Measurements from ENCODE around the gene FAM53B. TPM values are rescaled to one million over a fixed set of nuclear protein-coding genes. Genes with fewer than 3 reads are reported as not detected.

FAM53B gene
- total RNA-seq, 2 donors from 2014 or later = 43.3 to 45.2 TPM

GRCh38 chr10:124619802-124620490 lies 124.2 kb downstream of the FAM53B start:
- no peaks in the 10 kb centered on the region for H3K27me3 ChIP-seq
- no peak overlapping the region for H3K9ac ChIP-seq (ENCODE audit: low read depth in 2 of 2, low read length in 2 of 2)
- H3K4me1 ChIP-seq = no peaks in the 10 kb centered on the region
- intact Hi-C loops (cut with DNase I) = no loop called here
- H3K4me3 ChIP-seq = no peak overlapping the region
- no peak for TF ChIP-seq CTCF (IDR thresholded peaks at IDR 0.05)
- no peaks in the 10 kb centered on the region for H3K9me3 ChIP-seq
- DNase-seq = no peak
- no peak overlapping the region for H3K27ac ChIP-seq
- peaks cover 4% of the 10 kb centered on the region for H3K36me3 ChIP-seq

GRCh38 chr10:124619195-124619594 lies 125.0 kb downstream of the FAM53B start:
- Histone ChIP-seq H3K36me3 (peaks cover 4% of the 10 kb centered on the region), H3K4me1 (no peaks in the 10 kb centered on the region), H3K9me3 (no peaks in the 10 kb centered on the region), H3K27ac (no peak overlapping the region), H3K27me3 (no peaks in the 10 kb centered on the region), H3K9ac (ENCODE audit: low read depth in 2 of 2, low read length in 2 of 2) (peak overlapping the region in 1 of 2 donors; percentile 24), H3K4me3 (no peak overlapping the region)
- intact Hi-C loops (cut with DNase I) = no loop called here
- TF ChIP-seq CTCF (IDR thresholded peaks at IDR 0.05) = no peak
- DNase-seq = peak; percentile 39

GRCh38 chr10:124618470-124619073 lies 125.6 kb downstream of the FAM53B start:
- DNase-seq = no peak
- Histone ChIP-seq H3K36me3 (peaks cover 4% of the 10 kb centered on the region), H3K9ac (ENCODE audit: low read depth in 2 of 2, low read length in 2 of 2) (no peak overlapping the region), H3K27ac (no peak overlapping the region), H3K4me3 (no peak overlapping the region), H3K4me1 (no peaks in the 10 kb centered on the region), H3K9me3 (no peaks in the 10 kb centered on the region), H3K27me3 (no peaks in the 10 kb centered on the region)
- intact Hi-C loops (cut with DNase I) = no loop called here
- no peak for TF ChIP-seq CTCF (IDR thresholded peaks at IDR 0.05)

GRCh38 chr10:124616836-124617130 lies 127.4 kb downstream of the FAM53B start:
- no peak overlapping the region for H3K27ac ChIP-seq
- H3K27me3 ChIP-seq = no peaks in the 10 kb centered on the region
- intact Hi-C loops (cut with DNase I) = no loop called here
- H3K9me3 ChIP-seq = no peaks in the 10 kb centered on the region
- no peaks in the 10 kb centered on the region for H3K4me1 ChIP-seq
- peaks cover 4% of the 10 kb centered on the region for H3K36me3 ChIP-seq
- no peak overlapping the region for H3K9ac ChIP-seq (ENCODE audit: low read depth in 2 of 2, low read length in 2 of 2)
- no peak for TF ChIP-seq CTCF (IDR thresholded peaks at IDR 0.05)
- no peak overlapping the region for H3K4me3 ChIP-seq
- no peak for DNase-seq

GRCh38 chr10:124616040-124616835 lies 127.9 kb downstream of the FAM53B start:
- no peak overlapping the region for H3K27ac ChIP-seq
- no peak for TF ChIP-seq CTCF (IDR thresholded peaks at IDR 0.05)
- no peaks in the 10 kb centered on the region for H3K4me1 ChIP-seq
- H3K9me3 ChIP-seq = no peaks in the 10 kb centered on the region
- intact Hi-C loops (cut with DNase I) = no loop called here
- no peaks in the 10 kb centered on the region for H3K27me3 ChIP-seq
- peaks cover 4% of the 10 kb centered on the region for H3K36me3 ChIP-seq
- DNase-seq = no peak
- H3K9ac ChIP-seq (ENCODE audit: low read depth in 2 of 2, low read length in 2 of 2) = no peak overlapping the region
- no peak overlapping the region for H3K4me3 ChIP-seq

All from colonic mucosa (tissue), 4 donors.